Measurements from ENCODE around the gene LARGE1. TPM values are rescaled to one million over a fixed set of nuclear protein-coding genes. Genes with fewer than 3 reads are reported as not detected.

LARGE1 gene
- total and polyA plus RNA-seq, 9 of the 15 experiments (the other 6 are each of a cell fraction or from before 2014, with no cell fraction given): 0.01 to 0.66 (median 0.14) TPM; not detected in 2

DNA sequence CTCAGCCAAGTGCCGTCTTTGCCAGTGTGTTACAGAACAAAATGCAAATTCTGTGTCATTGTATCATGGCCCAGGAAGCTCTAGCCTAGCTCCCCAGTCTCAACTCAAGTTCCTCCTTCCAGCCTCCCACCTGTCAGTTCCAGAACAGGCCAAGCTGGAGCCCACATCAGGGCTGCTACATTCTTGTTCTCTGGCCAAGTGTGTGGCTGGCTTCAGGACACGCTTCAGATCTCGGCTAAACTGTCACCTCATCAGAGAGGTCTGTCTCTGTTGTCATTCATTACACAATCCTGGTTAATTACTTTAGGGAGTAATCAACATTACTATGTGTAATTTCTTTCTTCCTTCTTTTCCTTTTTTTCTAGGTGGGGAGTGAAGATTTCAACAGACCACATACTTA is 515.1 kb downstream of the LARGE1 start (continued):
- TF ChIP-seq ZNF347 (CRISPR knock-in tag; IDR thresholded peaks at IDR 0.05; ENCODE audit: low read depth) (no peak), KLF1 (tag; IDR thresholded peaks at IDR 0.05) (no peak), PHTF2 (CRISPR knock-in tag; IDR thresholded peaks at IDR 0.05) (no peak), CREBBP (IDR thresholded peaks at IDR 0.05; ENCODE audit: low read depth, low read length) (no peak), SMAD3 (CRISPR knock-in tag; conservative IDR thresholded peaks at IDR 0.05) (no peak), TAF7 (tag; IDR thresholded peaks at IDR 0.05) (no peak), HNRNPLL (IDR thresholded peaks at IDR 0.05; ENCODE audit: low read depth, low read length, poor library complexity, severe bottlenecking) (no peak), ZBTB7A (IDR thresholded peaks at IDR 0.05; ENCODE audit: borderline replicate concordance, control insufficient read depth, low read depth, low read length) (no peak), MEIS2 (IDR thresholded peaks at IDR 0.05; ENCODE audit: partially characterized antibody) (no peak)
- TF ChIP-seq, protein P1, sequence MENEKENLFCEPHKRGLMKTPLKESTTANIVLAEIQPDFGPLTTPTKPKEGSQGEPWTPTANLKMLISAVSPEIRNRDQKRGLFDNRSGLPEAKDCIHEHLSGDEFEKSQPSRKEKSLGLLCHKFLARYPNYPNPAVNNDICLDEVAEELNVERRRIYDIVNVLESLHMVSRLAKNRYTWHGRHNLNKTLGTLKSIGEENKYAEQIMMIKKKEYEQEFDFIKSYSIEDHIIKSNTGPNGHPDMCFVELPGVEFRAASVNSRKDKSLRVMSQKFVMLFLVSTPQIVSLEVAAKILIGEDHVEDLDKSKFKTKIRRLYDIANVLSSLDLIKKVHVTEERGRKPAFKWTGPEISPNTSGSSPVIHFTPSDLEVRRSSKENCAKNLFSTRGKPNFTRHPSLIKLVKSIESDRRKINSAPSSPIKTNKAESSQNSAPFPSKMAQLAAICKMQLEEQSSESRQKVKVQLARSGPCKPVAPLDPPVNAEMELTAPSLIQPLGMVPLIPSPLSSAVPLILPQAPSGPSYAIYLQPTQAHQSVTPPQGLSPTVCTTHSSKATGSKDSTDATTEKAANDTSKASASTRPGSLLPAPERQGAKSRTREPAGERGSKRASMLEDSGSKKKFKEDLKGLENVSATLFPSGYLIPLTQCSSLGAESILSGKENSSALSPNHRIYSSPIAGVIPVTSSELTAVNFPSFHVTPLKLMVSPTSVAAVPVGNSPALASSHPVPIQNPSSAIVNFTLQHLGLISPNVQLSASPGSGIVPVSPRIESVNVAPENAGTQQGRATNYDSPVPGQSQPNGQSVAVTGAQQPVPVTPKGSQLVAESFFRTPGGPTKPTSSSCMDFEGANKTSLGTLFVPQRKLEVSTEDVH (IDR thresholded peaks at IDR 0.05; ENCODE audit: low read depth, partially characterized antibody): no peak
- TF ChIP-seq, protein P2, sequence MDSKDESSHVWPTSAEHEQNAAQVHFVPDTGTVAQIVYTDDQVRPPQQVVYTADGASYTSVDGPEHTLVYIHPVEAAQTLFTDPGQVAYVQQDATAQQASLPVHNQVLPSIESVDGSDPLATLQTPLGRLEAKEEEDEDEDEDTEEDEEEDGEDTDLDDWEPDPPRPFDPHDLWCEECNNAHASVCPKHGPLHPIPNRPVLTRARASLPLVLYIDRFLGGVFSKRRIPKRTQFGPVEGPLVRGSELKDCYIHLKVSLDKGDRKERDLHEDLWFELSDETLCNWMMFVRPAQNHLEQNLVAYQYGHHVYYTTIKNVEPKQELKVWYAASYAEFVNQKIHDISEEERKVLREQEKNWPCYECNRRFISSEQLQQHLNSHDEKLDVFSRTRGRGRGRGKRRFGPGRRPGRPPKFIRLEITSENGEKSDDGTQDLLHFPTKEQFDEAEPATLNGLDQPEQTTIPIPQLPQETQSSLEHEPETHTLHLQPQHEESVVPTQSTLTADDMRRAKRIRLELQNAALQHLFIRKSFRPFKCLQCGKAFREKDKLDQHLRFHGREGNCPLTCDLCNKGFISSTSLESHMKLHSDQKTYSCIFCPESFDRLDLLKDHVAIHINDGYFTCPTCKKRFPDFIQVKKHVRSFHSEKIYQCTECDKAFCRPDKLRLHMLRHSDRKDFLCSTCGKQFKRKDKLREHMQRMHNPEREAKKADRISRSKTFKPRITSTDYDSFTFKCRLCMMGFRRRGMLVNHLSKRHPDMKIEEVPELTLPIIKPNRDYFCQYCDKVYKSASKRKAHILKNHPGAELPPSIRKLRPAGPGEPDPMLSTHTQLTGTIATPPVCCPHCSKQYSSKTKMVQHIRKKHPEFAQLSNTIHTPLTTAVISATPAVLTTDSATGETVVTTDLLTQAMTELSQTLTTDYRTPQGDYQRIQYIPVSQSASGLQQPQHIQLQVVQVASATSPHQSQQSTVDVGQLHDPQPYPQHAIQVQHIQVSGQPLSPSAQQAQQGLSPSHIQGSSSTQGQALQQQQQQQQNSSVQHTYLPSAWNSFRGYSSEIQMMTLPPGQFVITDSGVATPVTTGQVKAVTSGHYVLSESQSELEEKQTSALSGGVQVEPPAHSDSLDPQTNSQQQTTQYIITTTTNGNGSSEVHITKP (IDR thresholded peaks at IDR 0.05; ENCODE audit: partially characterized antibody): no peak

Data from K562 (cell line).